ENCODE measurements around the gene CCNG2.
A peak's percentile ranks its signal among the peaks of the same experiment; 100 is the strongest.

Gene CCNG2

DNA sequence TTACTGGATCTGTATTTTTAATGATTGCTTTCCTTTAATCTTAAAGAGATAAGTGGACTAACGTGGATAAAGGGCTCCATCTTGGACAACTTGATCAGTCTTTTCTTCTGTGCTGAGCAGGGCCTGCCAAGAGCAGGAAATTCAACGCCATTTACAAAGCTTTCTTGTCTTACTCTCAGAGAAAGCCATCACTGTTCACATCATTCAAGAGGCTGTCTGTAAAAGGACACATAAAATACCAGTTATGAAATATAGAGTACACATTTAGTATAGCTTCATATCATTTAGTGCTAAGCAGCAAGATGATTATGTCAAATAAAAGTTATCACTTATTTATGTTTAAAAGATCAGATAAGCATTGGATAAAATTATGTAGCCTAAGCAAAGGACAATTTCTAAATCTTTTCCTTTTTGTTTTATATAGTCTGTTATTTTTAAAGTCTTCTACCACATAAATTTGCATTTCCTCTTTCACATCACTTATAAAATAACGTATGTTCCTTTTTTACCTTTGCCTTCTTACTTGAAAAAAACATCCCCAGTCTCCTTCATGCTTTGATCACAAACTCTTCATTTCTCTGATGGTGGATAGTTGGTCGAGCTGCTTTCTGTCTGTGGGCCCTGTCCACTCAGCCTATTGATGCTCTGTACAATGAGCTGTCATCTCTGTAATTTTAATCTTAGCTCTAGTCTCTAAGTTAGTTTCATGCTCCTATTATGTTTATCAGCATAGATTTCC lies 2.1 kb upstream of the CCNG2 start:
- no peak for ATAC-seq

DNA sequence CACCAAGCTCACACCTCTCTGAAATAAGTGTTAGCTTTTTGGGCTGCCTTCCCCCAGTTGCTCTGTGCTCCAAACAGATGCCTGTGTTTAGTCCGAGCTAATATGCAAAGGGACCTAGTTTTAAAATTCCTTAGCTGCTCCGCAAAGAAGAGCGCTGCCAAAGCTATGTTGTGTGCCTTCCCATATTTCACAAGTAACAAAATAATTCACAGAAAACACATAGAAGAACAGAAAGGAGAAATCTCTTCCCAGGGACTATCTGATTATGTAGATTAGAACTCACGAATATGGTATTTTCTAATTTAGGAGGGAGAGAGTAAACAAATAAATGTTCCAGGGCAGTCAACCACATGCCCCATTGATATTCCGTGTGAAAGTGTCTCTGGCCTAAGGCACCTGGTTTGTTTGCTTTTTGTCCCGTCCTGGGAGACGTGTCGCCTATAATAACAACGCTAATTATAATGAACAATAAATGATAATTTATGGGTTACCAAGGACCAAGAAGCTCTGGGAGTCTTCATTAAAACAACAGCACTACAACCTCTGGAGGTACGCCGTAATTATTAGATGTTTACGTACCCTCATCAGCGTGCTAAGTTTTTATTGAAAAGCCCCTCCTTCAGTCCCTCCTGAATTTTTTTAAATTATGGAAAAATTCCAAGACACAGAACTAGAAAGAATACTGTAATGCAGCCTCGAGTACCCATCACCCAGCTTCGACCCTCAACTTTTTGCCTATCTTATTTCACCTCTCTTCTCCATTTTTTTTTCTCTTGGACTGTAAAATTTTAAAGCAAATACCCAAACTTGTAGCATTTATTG lies 1.2 kb upstream of the CCNG2 start:
- ATAC-seq: no peak
- no peak for TF ChIP-seq TCF4 (CRISPR knock-in tag; IDR thresholded peaks at IDR 0.05; ENCODE audit: borderline replicate concordance)
- TF ChIP-seq ISL1 (CRISPR knock-in tag; IDR thresholded peaks at IDR 0.05): no peak
- TF ChIP-seq ESRRG (CRISPR knock-in tag; IDR thresholded peaks at IDR 0.05): no peak
- no peak for TF ChIP-seq CREB5 (CRISPR knock-in tag; IDR thresholded peaks at IDR 0.05; ENCODE audit: low read depth)
- no peak for TF ChIP-seq ZNF70 (CRISPR knock-in tag; IDR thresholded peaks at IDR 0.05)
- TF ChIP-seq BACH2 (CRISPR knock-in tag; IDR thresholded peaks at IDR 0.05; ENCODE audit: borderline replicate concordance): no peak

More for the DNA sequence above, 2.1 kb upstream of the CCNG2 start:
- TF ChIP-seq CREB5 (CRISPR knock-in tag; IDR thresholded peaks at IDR 0.05; ENCODE audit: low read depth) (no peak), PPARA (CRISPR knock-in tag; IDR thresholded peaks at IDR 0.05; ENCODE audit: borderline replicate concordance) (no peak), ISL1 (CRISPR knock-in tag; IDR thresholded peaks at IDR 0.05) (no peak), ZNF70 (CRISPR knock-in tag; IDR thresholded peaks at IDR 0.05) (no peak), CSDC2 (CRISPR knock-in tag; IDR thresholded peaks at IDR 0.05) (no peak), ESRRG (CRISPR knock-in tag; IDR thresholded peaks at IDR 0.05) (no peak), TOX (CRISPR knock-in tag; IDR thresholded peaks at IDR 0.05; ENCODE audit: borderline replicate concordance) (no peak), BACH2 (CRISPR knock-in tag; IDR thresholded peaks at IDR 0.05; ENCODE audit: borderline replicate concordance) (no peak), SNAI2 (CRISPR knock-in tag; IDR thresholded peaks at IDR 0.05) (no peak), TCF4 (CRISPR knock-in tag; IDR thresholded peaks at IDR 0.05; ENCODE audit: borderline replicate concordance) (no peak), ZNF8 (CRISPR knock-in tag; IDR thresholded peaks at IDR 0.05) (no peak), ARNTL (CRISPR knock-in tag; IDR thresholded peaks at IDR 0.05; ENCODE audit: borderline replicate concordance, low read depth) (no peak), ZFP30 (CRISPR knock-in tag; IDR thresholded peaks at IDR 0.05) (no peak), TSHZ2 (CRISPR knock-in tag; IDR thresholded peaks at IDR 0.05) (no peak)
- TF ChIP-seq, protein P1, sequence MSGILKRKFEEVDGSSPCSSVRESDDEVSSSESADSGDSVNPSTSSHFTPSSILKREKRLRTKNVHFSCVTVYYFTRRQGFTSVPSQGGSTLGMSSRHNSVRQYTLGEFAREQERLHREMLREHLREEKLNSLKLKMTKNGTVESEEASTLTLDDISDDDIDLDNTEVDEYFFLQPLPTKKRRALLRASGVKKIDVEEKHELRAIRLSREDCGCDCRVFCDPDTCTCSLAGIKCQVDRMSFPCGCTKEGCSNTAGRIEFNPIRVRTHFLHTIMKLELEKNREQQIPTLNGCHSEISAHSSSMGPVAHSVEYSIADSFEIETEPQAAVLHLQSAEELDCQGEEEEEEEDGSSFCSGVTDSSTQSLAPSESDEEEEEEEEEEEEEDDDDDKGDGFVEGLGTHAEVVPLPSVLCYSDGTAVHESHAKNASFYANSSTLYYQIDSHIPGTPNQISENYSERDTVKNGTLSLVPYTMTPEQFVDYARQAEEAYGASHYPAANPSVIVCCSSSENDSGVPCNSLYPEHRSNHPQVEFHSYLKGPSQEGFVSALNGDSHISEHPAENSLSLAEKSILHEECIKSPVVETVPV (CRISPR knock-in tag; IDR thresholded peaks at IDR 0.05): no peak
- TF ChIP-seq, protein P2, sequence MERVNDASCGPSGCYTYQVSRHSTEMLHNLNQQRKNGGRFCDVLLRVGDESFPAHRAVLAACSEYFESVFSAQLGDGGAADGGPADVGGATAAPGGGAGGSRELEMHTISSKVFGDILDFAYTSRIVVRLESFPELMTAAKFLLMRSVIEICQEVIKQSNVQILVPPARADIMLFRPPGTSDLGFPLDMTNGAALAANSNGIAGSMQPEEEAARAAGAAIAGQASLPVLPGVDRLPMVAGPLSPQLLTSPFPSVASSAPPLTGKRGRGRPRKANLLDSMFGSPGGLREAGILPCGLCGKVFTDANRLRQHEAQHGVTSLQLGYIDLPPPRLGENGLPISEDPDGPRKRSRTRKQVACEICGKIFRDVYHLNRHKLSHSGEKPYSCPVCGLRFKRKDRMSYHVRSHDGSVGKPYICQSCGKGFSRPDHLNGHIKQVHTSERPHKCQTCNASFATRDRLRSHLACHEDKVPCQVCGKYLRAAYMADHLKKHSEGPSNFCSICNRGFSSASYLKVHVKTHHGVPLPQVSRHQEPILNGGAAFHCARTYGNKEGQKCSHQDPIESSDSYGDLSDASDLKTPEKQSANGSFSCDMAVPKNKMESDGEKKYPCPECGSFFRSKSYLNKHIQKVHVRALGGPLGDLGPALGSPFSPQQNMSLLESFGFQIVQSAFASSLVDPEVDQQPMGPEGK (CRISPR knock-in tag; IDR thresholded peaks at IDR 0.05; ENCODE audit: borderline replicate concordance): no peak

DNA sequence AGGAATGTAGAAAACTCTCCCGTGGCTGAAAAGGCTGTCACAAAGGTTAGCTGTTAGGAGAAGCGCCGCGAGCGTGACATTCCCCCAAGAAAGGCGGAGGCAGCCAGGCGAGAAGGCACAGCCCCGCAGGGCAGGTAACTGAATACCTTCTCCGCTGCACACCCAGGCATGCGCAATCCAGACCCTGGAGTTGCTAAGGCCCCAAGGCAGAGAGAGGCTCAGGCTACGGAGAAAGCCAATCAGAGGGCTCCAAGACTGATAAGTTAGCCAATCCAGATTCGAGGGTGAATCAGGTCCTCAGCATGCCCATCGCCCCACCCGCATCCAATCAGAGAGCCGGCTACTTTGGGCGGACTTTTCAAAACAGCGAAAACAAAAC lies 485 bp upstream of the CCNG2 start:
- no peak for TF ChIP-seq ISL1 (CRISPR knock-in tag; IDR thresholded peaks at IDR 0.05)
- TF ChIP-seq ESRRG (CRISPR knock-in tag; IDR thresholded peaks at IDR 0.05): no peak
- TF ChIP-seq PPARA (CRISPR knock-in tag; IDR thresholded peaks at IDR 0.05; ENCODE audit: borderline replicate concordance): no peak
- no peak for TF ChIP-seq BACH2 (CRISPR knock-in tag; IDR thresholded peaks at IDR 0.05; ENCODE audit: borderline replicate concordance)
- TF ChIP-seq ZNF565 (CRISPR knock-in tag; conservative IDR thresholded peaks at IDR 0.05; ENCODE audit: low read depth): no peak
- TF ChIP-seq CSDC2 (CRISPR knock-in tag; IDR thresholded peaks at IDR 0.05): no peak
- TF ChIP-seq RARB (CRISPR knock-in tag; IDR thresholded peaks at IDR 0.05): no peak
- peak; percentile 91 for ATAC-seq
